Neural progenitor cell (in vitro differentiated cells): ENCODE data around the gene EVI2A. TPM values are rescaled to one million over a fixed set of nuclear protein-coding genes. Genes with fewer than 3 reads are reported as not detected.

ENCODE experiments used
- DNase-seq: peaks from one replicate; pipeline ENCODE4 v3.0.0-alpha.2; 2016; ENCODE audit warnings: low spot score
- H2AFZ ChIP-seq: fragments of 200-600 bp; sonication (generic); replicated peaks from 2 replicates; pipeline ENCODE4 v1.6.1; 2016; ENCODE audit warnings: antibody characterized with exemption
- H3F3A ChIP-seq: fragments of 200-600 bp; sonication (generic); 2 replicates; pipeline ENCODE4 v1.6.1; 2016; ENCODE audit warnings: antibody characterized with exemption, low read depth
- H3K27ac ChIP-seq: fragments of 200-600 bp; sonication (generic); 2 replicates; pipeline ENCODE4 v1.5.1; 2016; ENCODE audit warnings: mild to moderate bottlenecking
- H3K27me3 ChIP-seq: fragments of 200-600 bp; sonication (generic); 2 replicates; pipeline ENCODE4 v1.6.1; 2016; ENCODE audit warnings: mild to moderate bottlenecking, moderate library complexity
- H3K36me3 ChIP-seq: fragments of 200-600 bp; sonication (generic); 2 replicates; pipeline ENCODE4 v1.5.1; 2016
- H3K4me1 ChIP-seq: fragments of 200-600 bp; sonication (generic); 2 replicates; pipeline ENCODE4 v1.6.1; 2016; ENCODE audit warnings: mixed run types
- H3K4me2 ChIP-seq: fragments of 200-600 bp; sonication (generic); 2 replicates; pipeline ENCODE4 v1.6.1; 2016
- H3K4me3 ChIP-seq: fragments of 200-600 bp; sonication (generic); 2 replicates; pipeline ENCODE4 v1.5.1; 2016
- H3K79me2 ChIP-seq: fragments of 200-600 bp; sonication (generic); 2 replicates; pipeline ENCODE4 v1.6.1; 2016; ENCODE audit warnings: low read depth
- H3K9ac ChIP-seq: fragments of 200-600 bp; sonication (generic); 2 replicates; pipeline ENCODE4 v1.6.1; 2016
- H3K9me3 ChIP-seq: fragments of 200-600 bp; sonication (generic); 2 replicates; pipeline ENCODE4 v1.5.1; 2016; ENCODE audit warnings: low read depth
- H4K20me1 ChIP-seq: fragments of 200-600 bp; sonication (generic); 2 replicates; pipeline ENCODE4 v1.6.1; 2016; ENCODE audit warnings: low read depth
- H3K27ac Mint-ChIP-seq: 3 replicates; pipeline ENCODE4 v1.8.0; 2021; ENCODE audit warnings: mixed read lengths
- H3K27me3 Mint-ChIP-seq: 2 replicates; pipeline ENCODE4 v1.8.0; 2022; ENCODE audit warnings: low read depth, mild to moderate bottlenecking, inconsistent platforms, moderate library complexity, mixed read lengths; ENCODE audit not compliant: insufficient read depth
- H3K36me3 Mint-ChIP-seq: 3 replicates; pipeline ENCODE4 v1.8.0; 2021; ENCODE audit warnings: mixed read lengths
- H3K4me1 Mint-ChIP-seq: 3 replicates; pipeline ENCODE4 v1.8.0; 2021; ENCODE audit warnings: mixed read lengths
- H3K4me3 Mint-ChIP-seq: 3 replicates; pipeline ENCODE4 v1.8.0; 2021; ENCODE audit warnings: mild to moderate bottlenecking, moderate library complexity, mixed read lengths
- H3K9me3 Mint-ChIP-seq: 3 replicates; pipeline ENCODE4 v1.8.0; 2020; ENCODE audit warnings: mixed read lengths
- EZH2 ChIP-seq: fragments of 200-600 bp; sonication (generic); IDR thresholded peaks from 2 replicates; pipeline ENCODE4 v1.6.1; 2017; ENCODE audit warnings: antibody characterized with exemption, mild to moderate bottlenecking, moderate library complexity
- EZH2phosphoT487 ChIP-seq: fragments of 200-600 bp; sonication (generic); IDR thresholded peaks from 2 replicates; pipeline ENCODE4 v1.6.1; 2017; ENCODE audit warnings: antibody characterized with exemption
- total RNA-seq: library from RNA; depleted of rRNA; stranded (reverse); fragments of >200 nt; gene quantifications from 2 replicates; pipeline ENCODE4 v1.2.3, GENCODE V29; 2015; ENCODE audit warnings: low replicate concordance
- TF ChIP-seq, protein P1 (sequence below): fragments of 200-600 bp; sonication (generic); IDR thresholded peaks from 2 replicates; pipeline ENCODE4 v1.5.1; 2017; ENCODE audit warnings: antibody characterized with exemption, mild to moderate bottlenecking

The EVI2A gene
- total RNA-seq, 1 donor from 2014 or later = not detected

- Mint-ChIP-seq H3K36me3 (peaks cover 3% of the 10 kb centered on the region), H3K27ac (no peak overlapping the region), H3K4me1 (no peaks in the 10 kb centered on the region), H3K27me3 (no peaks in the 10 kb centered on the region), H3K4me3 (no peak overlapping the region), H3K9me3 (no peaks in the 10 kb centered on the region)
- no peak for TF ChIP-seq EZH2phosphoT487
- TF ChIP-seq EZH2 = no peak
- TF ChIP-seq, protein P1, sequence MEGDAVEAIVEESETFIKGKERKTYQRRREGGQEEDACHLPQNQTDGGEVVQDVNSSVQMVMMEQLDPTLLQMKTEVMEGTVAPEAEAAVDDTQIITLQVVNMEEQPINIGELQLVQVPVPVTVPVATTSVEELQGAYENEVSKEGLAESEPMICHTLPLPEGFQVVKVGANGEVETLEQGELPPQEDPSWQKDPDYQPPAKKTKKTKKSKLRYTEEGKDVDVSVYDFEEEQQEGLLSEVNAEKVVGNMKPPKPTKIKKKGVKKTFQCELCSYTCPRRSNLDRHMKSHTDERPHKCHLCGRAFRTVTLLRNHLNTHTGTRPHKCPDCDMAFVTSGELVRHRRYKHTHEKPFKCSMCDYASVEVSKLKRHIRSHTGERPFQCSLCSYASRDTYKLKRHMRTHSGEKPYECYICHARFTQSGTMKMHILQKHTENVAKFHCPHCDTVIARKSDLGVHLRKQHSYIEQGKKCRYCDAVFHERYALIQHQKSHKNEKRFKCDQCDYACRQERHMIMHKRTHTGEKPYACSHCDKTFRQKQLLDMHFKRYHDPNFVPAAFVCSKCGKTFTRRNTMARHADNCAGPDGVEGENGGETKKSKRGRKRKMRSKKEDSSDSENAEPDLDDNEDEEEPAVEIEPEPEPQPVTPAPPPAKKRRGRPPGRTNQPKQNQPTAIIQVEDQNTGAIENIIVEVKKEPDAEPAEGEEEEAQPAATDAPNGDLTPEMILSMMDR = no peak
- no peak overlapping the region for H3K9ac ChIP-seq
- H3K4me2 ChIP-seq = no peak overlapping the region
- DNase-seq = no peak
- H3K36me3 ChIP-seq = no peaks in the 10 kb centered on the region
- H4K20me1 ChIP-seq = no peaks in the 10 kb centered on the region
- no peaks in the 10 kb centered on the region for H3F3A ChIP-seq
- H3K4me1 ChIP-seq = no peaks in the 10 kb centered on the region
- no peak overlapping the region for H3K27ac ChIP-seq
- no peaks in the 10 kb centered on the region for H3K27me3 ChIP-seq
- H3K4me3 ChIP-seq = no peak overlapping the region
- H3K79me2 ChIP-seq = no peaks in the 10 kb centered on the region
- H2AFZ ChIP-seq = no peak overlapping the region
- no peaks in the 10 kb centered on the region for H3K9me3 ChIP-seq
Measured at GRCh38 chr17:31310260-31310659, 11.2 kb downstream of the EVI2A start.

DNA sequence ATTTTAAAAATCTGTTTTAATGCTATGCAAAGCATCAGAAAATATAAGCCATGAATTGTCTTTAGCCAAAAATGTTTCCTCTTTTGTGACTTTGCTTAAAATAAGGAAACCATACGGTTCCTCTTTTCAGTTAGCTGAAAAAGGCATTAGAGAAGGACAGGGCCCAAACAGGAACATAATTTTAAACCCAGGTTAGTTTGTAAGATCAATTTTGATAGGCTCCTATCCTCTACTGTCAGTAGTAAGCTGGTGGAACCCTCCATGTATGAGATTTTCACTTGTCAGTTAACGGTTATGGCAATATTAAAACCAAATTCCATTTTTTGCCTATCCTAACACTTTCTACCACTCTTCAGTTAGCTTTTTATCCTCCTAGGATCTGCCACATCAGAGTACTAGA lies 11.9 kb downstream of the EVI2A start:
- Histone ChIP-seq H3K79me2 (no peaks in the 10 kb centered on the region), H3K4me3 (no peak overlapping the region), H3K36me3 (no peaks in the 10 kb centered on the region), H2AFZ (no peak overlapping the region), H3F3A (no peaks in the 10 kb centered on the region), H3K9ac (no peak overlapping the region), H4K20me1 (no peaks in the 10 kb centered on the region), H3K27me3 (no peaks in the 10 kb centered on the region), H3K9me3 (no peaks in the 10 kb centered on the region), H3K4me2 (no peak overlapping the region), H3K4me1 (no peaks in the 10 kb centered on the region), H3K27ac (no peak overlapping the region)
- DNase-seq = no peak
- Mint-ChIP-seq H3K27me3 (peaks cover 3% of the 10 kb centered on the region), H3K27ac (no peak overlapping the region), H3K9me3 (peaks cover 3% of the 10 kb centered on the region), H3K4me3 (no peak overlapping the region), H3K4me1 (no peaks in the 10 kb centered on the region), H3K36me3 (peaks cover 5% of the 10 kb centered on the region)
- TF ChIP-seq, protein P1 = no peak

DNA sequence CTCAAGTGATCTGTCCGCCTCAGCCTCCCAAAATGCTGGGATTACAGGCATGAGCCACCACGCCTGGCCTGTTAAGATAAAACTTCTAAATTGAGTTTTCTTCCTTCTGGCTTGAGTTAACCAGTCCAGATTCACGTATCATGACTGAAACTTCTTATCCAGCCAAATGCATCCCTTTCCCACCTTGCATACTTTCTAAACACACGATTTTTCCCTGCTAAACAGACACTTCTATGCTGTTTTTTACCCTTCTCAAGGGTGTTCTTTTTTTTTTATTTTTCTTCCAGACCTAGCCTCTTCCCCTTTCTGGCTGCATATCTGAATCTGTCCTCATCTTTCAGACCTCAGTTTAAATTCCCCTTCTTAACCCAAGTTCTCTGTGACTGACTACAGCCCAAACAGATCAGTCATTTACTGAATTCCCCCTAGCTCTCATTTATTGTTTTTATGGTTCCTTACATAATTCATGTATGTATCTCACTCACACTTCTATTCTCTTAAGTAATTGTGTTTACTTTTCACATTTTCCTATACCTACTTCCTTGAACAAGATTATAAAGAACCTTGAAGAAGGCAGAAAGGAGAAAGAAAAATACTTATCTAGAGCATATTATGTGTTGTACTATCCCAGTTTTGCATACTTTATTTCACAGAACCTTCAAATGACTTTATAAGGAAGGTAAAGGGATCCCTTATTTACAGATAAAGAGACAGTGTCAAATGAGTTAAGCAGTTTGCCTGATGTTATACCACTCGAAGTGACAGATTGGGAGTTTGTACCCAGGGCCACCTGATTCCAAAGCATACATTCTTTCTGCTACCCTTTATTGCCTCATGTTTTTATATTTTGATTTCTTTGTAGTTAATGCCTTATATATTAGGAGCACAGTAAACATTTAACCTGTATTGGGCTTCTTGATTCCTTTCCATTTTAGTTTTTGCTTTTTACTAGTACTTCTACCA lies 12.8 kb downstream of the EVI2A start:
- Histone ChIP-seq H3K27ac (no peak overlapping the region), H3K4me3 (no peak overlapping the region), H3K27me3 (no peaks in the 10 kb centered on the region), H4K20me1 (no peaks in the 10 kb centered on the region), H3K79me2 (no peaks in the 10 kb centered on the region), H3K4me2 (no peak overlapping the region), H3K9ac (no peak overlapping the region), H3K36me3 (no peaks in the 10 kb centered on the region), H3F3A (no peaks in the 10 kb centered on the region), H2AFZ (no peak overlapping the region), H3K9me3 (no peaks in the 10 kb centered on the region), H3K4me1 (no peaks in the 10 kb centered on the region)
- peaks cover 3% of the 10 kb centered on the region for H3K27me3 Mint-ChIP-seq
- no peak overlapping the region for H3K4me3 Mint-ChIP-seq
- peaks cover 3% of the 10 kb centered on the region for H3K9me3 Mint-ChIP-seq
- no peak overlapping the region for H3K27ac Mint-ChIP-seq
- TF ChIP-seq EZH2phosphoT487 (no peak), EZH2 (no peak)
- TF ChIP-seq, protein P1 = no peak
- no peak for DNase-seq
- no peaks in the 10 kb centered on the region for H3K4me1 Mint-ChIP-seq
- peaks cover 6% of the 10 kb centered on the region for H3K36me3 Mint-ChIP-seq
